Smooth muscle cell of trachea (primary cell): ENCODE measurements around the gene NOCT. TPM values are rescaled to one million over a fixed set of nuclear protein-coding genes. Genes with fewer than 3 reads are reported as not detected.

Source experiments
- total RNA-seq: library from RNA; depleted of rRNA; stranded (reverse); fragments of >200 nt; gene quantifications from 2 replicates; pipeline ENCODE4 v1.2.1, GENCODE V29; 2014

The NOCT gene, protein sequence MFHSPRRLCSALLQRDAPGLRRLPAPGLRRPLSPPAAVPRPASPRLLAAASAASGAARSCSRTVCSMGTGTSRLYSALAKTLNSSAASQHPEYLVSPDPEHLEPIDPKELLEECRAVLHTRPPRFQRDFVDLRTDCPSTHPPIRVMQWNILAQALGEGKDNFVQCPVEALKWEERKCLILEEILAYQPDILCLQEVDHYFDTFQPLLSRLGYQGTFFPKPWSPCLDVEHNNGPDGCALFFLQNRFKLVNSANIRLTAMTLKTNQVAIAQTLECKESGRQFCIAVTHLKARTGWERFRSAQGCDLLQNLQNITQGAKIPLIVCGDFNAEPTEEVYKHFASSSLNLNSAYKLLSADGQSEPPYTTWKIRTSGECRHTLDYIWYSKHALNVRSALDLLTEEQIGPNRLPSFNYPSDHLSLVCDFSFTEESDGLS
- total RNA-seq = 6.8 and 26.6 TPM in 2 replicates

DNA sequence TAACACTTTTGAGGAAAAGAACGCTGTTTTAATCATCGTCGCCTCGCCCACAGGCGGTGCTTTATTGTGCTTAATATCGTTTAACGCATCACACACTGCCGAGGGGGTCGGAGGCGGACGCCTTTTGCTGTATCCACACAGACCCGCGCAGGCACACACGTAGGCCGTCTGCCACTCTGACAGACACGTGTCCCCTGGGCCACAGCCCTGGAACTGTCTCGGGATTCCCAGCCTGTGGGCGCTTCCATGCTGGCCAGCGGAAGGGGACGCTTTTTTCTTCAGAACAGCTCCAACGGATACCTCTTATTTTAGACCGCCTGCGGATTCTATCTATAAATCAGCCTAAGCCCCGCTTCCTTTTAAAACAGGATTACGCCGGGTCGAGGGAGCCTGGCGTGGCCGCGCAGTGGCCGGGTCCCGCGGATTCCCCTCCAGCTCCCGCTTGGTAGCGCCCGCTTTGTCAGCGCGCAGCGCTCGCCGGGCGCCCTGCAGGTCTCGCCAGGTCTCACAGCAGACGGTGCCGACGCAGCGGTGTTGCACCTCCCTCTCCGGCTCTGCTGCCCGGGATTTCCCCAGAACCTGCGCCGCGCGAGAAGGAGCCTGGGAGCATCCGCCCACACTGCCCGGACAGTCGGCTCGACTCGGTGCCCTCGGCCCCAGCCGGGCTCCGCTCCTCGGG, at the start of gene NOCT:
NOCT (plus strand) TSS at position 513 of the 679 bp plus-strand sequence. CDS start 201 bp downstream, outside the sequence.

Other genes starting within 250 kb of the NOCT start
- gene ELF2, start 161.4 kb downstream of the NOCT start, total RNA-seq = 34.4 and 47.0 TPM in 2 replicates